DOHH2 (cell line): Measurements from ENCODE around the gene SCAP.
"Not testable (repeated sequence)": the region's sequence is repeated elsewhere in the genome, so short reads cannot be mapped to it uniquely, and the experiment has no call there.

ENCODE experiments used
- EZH2phosphoT487 ChIP-seq: fragments of 200-600 bp; sonication (generic); IDR thresholded peaks from 2 replicates; pipeline ENCODE4 v1.6.1; 2017; ENCODE audit warnings: borderline replicate concordance, mild to moderate bottlenecking, antibody characterized with exemption, low read length, moderate library complexity, mixed read lengths
- TF ChIP-seq, protein P1 (sequence below): fragments of 200-600 bp; sonication (generic); IDR thresholded peaks from one replicate; pipeline ENCODE4 v1.5.1; 2014; ENCODE audit warnings: antibody characterized with exemption, mild to moderate bottlenecking, low read depth, low read length; ENCODE audit not compliant: poor library complexity, severe bottlenecking

DNA sequence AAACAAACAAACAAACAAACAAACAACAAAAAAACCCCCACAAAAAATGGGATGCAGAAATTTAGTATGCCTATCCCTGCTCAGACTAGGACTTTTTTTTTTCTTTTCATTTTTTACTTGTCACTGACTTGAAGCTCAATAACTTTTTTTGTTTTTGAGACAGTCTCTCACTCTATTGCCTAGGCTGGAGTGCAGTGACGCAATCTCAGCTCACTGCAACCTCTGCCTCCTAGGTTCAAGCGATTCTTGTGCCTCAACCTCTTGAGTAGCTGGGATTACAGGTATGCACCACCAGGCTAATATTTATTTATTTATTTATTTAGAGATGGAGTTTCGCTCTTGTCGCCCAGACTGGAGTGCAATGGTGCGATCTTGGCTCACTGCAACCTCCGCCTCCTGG lies 29.5 kb upstream of the SCAP start:
- TF ChIP-seq, protein P1, sequence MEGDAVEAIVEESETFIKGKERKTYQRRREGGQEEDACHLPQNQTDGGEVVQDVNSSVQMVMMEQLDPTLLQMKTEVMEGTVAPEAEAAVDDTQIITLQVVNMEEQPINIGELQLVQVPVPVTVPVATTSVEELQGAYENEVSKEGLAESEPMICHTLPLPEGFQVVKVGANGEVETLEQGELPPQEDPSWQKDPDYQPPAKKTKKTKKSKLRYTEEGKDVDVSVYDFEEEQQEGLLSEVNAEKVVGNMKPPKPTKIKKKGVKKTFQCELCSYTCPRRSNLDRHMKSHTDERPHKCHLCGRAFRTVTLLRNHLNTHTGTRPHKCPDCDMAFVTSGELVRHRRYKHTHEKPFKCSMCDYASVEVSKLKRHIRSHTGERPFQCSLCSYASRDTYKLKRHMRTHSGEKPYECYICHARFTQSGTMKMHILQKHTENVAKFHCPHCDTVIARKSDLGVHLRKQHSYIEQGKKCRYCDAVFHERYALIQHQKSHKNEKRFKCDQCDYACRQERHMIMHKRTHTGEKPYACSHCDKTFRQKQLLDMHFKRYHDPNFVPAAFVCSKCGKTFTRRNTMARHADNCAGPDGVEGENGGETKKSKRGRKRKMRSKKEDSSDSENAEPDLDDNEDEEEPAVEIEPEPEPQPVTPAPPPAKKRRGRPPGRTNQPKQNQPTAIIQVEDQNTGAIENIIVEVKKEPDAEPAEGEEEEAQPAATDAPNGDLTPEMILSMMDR: not testable (repeated sequence)
- TF ChIP-seq EZH2phosphoT487: not testable (repeated sequence)
